ENCODE measurements around the gene AGAP3.

GRCh38 chr7:151091988-151092387 lies 5.7 kb downstream of the AGAP3 start:
- no peak for TF ChIP-seq POLR2A (IDR thresholded peaks at IDR 0.05; ENCODE audit: extremely low read depth, insufficient read length)
- TF ChIP-seq CTCF (IDR thresholded peaks at IDR 0.05; ENCODE audit: low read depth, low read length), result no peak
